Fibroblast of skin of back (primary cell): ENCODE measurements around the gene FRMPD1.

Experiments used
- DNase-seq: peaks from one replicate; pipeline ENCODE4 v3.0.0-alpha.2; 2013

FRMPD1 gene

DNA sequence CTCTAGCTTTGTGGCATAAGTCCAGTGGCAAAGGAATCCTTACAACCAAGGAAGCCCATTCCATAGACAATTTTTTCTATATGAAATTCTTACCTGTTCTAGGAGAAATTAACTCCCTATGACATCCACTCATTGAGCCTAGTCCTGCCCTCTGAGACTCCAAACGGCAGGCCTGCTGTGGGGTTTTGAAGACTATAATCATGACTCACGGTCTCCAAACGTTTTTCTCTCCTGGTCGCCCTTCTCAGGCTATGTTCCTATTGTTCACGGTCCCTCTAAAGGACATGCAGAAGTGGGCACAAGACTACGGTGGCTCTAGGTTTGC lies 133.5 kb downstream of the FRMPD1 start:
- DNase-seq, result no peak

DNA sequence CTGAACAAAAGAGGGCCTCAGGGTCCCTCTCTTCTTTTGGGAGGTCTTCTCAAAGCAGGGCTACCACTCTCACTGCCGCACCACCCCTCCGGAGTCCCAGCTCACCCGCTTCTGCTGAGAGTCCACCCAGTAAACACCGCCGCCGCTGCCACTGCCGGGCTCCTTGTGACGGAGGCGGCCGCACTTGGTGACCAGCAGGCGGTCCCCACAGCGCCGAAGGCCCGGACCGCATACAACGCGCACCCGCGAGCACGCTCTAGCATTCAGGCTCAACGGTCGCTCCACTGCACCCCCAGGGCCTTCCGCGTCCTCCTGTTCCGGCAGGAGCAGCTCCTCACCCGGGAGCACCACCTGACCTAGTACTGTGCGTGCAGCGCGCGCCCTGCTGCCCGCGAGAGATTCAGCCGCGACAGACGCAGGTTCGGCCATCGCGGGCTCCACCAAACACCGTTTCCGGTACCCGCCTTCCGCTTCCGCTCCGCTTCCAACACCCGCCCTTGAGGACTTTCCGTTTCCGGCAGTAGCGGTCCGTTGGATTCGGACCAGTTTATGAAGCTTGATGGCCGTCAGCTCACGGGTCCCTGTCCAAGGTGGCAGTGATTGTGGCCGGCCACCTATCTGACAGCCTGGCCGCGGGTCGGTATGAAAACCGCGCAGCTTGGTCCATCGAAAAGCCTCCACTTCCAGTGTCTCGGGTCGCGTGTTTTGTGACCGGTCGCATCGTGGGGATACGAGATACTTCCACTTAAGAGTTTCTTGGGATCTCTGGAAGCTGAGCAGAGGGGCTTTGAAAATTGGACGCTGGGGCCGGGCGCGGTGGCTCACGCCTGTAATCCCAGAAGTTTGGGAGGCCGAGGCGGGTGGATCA lies 134.1 kb downstream of the FRMPD1 start, which contains the start of gene EXOSC3:
Gene EXOSC3, minus strand, starts transcription at position 449 of the 868 bp plus-strand sequence. Its CDS starts 20 bp downstream, at position 429.
- DNase-seq, result peak; percentile 93

DNA sequence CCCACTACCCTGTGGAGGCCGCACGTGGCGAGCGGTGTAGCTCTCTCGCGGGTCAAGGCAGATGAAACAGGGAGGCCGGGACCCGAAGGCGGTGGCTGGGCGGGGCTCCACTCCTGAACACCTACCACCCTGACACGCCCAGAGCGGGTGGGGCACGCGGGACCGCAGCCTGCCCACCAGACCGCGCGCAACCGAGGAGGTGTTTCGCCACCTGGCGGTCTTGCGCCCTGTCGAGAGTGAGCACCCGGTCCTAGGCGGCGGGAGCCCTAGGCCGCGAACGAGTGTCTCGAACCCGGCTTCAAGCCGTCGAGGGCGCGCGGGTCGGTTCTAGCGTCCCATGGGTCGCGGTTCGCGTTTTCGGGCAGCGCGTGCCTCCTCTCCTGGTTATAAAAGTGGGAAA lies 136.3 kb downstream of the FRMPD1 start:
- DNase-seq, result no peak

DNA sequence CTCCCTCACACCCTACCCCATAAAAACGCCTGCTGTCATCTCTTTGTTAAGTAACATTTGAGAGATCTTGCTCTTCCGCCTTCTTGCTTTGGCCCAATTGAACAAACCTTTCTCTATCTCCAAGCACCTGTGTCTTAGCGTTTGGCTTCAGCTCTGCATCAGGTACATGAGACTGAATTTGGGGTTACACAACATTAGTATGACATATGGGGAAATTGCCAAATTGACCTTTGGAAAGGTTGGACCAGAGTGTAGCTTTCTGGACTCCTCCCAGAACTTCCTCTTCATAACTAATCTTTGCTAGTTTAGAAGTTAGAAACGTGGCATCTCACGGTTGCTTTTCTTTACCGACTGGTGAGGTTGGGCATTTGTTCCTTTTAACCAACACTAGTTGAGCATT lies 137.6 kb downstream of the FRMPD1 start:
- no peak for DNase-seq

DNA sequence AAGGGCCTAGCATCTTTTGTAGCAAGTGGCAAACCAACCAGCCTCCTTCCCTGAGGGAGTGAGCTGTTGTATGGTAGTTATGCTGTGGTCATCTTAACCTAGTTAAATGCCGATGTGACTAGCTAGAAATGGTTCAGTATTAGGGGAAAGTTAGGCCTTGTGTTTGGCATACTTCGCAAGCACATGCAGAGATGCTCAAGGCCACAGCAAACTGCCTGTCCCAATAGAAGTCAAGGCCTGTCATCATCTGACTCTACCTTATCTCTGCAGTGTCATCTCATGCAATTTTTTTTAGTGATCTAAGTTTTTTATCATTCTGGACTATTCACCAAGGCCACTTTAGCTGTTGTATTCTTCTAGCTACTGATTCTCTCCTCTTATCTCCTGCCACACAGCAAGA lies 139.3 kb downstream of the FRMPD1 start:
- no peak for DNase-seq

DNA sequence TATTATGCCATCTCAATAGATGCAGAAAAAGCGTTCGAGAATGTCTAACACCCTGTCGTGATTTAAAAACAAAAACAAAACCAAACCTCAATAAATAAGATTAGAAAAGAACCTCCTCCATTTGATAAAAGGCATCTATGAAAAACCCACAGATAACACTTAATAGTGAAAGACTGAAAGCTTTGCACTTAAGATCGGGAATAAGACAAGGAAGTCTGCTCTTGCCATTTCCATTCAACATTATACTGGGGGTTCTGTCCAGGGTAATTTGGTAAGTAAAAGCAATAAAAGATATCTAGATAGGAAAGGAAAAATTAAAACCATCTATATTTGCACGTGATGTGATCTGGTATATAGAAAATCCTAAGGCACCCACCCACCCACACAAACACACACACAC lies 141.4 kb downstream of the FRMPD1 start:
- no peak for DNase-seq

DNA sequence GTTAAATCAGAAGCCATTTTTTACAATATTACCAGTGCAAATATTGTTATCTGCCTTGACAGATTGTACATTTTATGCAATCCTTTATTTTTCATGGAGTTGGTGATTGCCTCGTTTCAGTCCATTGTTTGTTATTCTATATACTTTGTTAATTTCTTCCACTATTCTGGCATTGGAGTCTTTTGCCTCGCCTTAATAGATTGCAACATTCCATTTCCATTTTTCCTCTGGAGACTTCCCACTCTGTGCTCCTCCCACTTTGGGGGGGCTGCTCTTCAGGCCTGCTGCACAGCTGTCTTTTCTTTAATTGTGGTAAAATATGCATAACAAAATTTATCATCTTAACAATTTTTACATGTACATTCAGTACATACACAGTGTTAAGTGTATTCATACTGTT lies 145.5 kb downstream of the FRMPD1 start:
- no peak for DNase-seq
